ENCODE data around the gene RDH5.

- peak in 3 of 4 experiments; percentile 36 to 58 (median 52) for TF ChIP-seq CTCF (IDR thresholded peaks at IDR 0.05)
- TF ChIP-seq EP300 (IDR thresholded peaks at IDR 0.05): no peak
These were observed 38.8 kb upstream of the RDH5 start for GRCh38 chr12:55681142-55682077.
